Adrenal gland (tissue), 5 donors: ENCODE measurements around the gene AURKB.

Source experiments
- CTCF ChIP-seq, 6 experiments: fragments of 450-650 bp in 4 of 6; fragments of 200-600 bp in 2 of 6; sonication (generic) in 1 of 6; IDR thresholded peaks; 1 replicate in 5 of 6; 2 replicates in 1 of 6; pipeline versions ENCODE4 v1.5.1 to v1.8.0; 2016 to 2021; ENCODE audit warnings: antibody characterized with exemption in 6 of 6, mild to moderate bottlenecking in 2 of 6, moderate library complexity in 1 of 6
- POLR2A ChIP-seq, 2 donors: fragments of 450-650 bp; IDR thresholded peaks; one replicate each; pipeline ENCODE4 v1.6.1; 2017; ENCODE audit warnings: antibody characterized with exemption in 2 of 2, mild to moderate bottlenecking in 2 of 2, moderate library complexity in 1 of 2
- donor health status: DM: no; HTN: no; CAD: no.

DNA sequence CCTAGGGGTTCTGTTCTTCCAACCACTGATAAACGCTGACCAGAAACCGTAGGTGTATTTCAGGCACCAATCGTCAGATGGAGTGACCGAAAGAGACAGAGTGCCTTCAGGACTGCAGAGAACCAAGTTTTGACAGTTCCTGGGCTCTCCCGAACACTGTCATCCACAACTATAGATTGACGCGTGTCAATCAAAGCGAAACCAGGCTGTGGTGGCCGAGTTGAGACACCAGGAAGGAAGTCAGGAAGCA, 11.9 kb upstream of the AURKB start:
- TF ChIP-seq CTCF (IDR thresholded peaks at IDR 0.05): no peak
- TF ChIP-seq POLR2A (IDR thresholded peaks at IDR 0.05): peak in 1 of 2 donors; percentile 2
